GM12891 (cell line): Measurements from ENCODE around the gene ZBTB20.

ENCODE experiments used
- POLR2A ChIP-seq: IDR thresholded peaks from 2 replicates; pipeline ENCODE4 v1.6.1; 2011; ENCODE audit warnings: low read depth, low read length, control low read depth
- POLR2AphosphoS5 ChIP-seq: IDR thresholded peaks from 2 replicates; pipeline ENCODE4 v1.6.1; 2011; ENCODE audit warnings: low read depth, low read length, control low read depth
- POU2F2 ChIP-seq: IDR thresholded peaks from 2 replicates; pipeline ENCODE4 v1.6.1; 2011; ENCODE audit warnings: low read depth, mild to moderate bottlenecking, control low read depth, low read length, moderate library complexity
- TAF1 ChIP-seq: IDR thresholded peaks from 2 replicates; pipeline ENCODE4 v1.6.1; 2011; ENCODE audit warnings: low read depth, low read length, control low read depth

DNA sequence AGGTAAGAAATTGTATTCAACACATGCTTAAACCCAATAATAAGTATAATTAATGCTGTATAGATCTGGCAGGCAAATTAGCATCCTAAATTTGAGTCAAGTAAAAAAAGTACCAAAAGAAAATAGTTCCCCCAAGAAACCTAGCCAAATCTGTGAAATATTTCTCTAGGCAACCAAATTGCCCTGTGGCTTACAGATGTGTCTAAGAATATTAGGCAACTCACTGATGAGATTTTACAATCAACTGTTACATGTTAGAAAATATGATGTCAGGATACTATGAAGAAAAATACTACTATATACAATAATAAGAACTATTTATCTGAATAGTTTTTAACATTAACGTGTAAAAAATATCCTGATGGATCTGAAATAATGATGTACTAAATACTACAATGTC, 456.2 kb downstream of the ZBTB20 start:
- TF ChIP-seq POLR2A (no peak), POLR2AphosphoS5 (no peak), TAF1 (no peak), POU2F2 (no peak)
